IMR-90 (cell line): ENCODE measurements around the gene MBOAT2. TPM values are rescaled to one million over a fixed set of nuclear protein-coding genes. Genes with fewer than 3 reads are reported as not detected.
"Not testable (repeated sequence)": the region's sequence is repeated elsewhere in the genome, so short reads cannot be mapped to it uniquely, and the experiment has no call there.

Source experiments
- ATAC-seq: fragments of 200-7000 bp; cut with Tn5 transposase; 2 replicates; pipeline ENCODE4 v1.9.1; 2020; ENCODE audit warnings: low read depth, mild to moderate bottlenecking, moderate library complexity
- BruUV-seq: library from RNA; stranded (reverse); fragments of 400-500 nt; replicated peaks from 2 replicates; lab custom pipeline; 2021; lab: Mats Ljungman, UMichigan
- CTCF ChIA-PET: fragments of 300-600 bp; formaldehyde crosslinking; extraction: SDS; loops from one replicate; lab custom pipeline; 2021; ENCODE audit warnings: antibody characterized with exemption; lab: Yijun Ruan, JAX
- POLR2A ChIA-PET: fragments of 300-600 bp; sonication (Branson Sonifier 250); formaldehyde crosslinking; loops from one replicate; lab custom pipeline; 2022; ENCODE audit warnings: antibody characterized with exemption; ENCODE audit not compliant: unreplicated experiment; lab: Charles Lee
- DNase-seq: peaks from one replicate; pipeline ENCODE4 v3.0.0; 2013
- H2AFZ ChIP-seq: replicated peaks from 2 replicates; pipeline ENCODE3; 2013; ENCODE audit warnings: low read length, mild to moderate bottlenecking; ENCODE audit not compliant: poor library complexity
- H2AK5ac ChIP-seq: 2 replicates; pipeline ENCODE4 v1.6.1; 2013; ENCODE audit warnings: low read depth, low read length, inconsistent platforms
- H2AK9ac ChIP-seq: replicated peaks from 2 replicates; pipeline ENCODE3; 2013; ENCODE audit warnings: mild to moderate bottlenecking, low read depth, low read length, moderate library complexity; ENCODE audit not compliant: poor library complexity
- H2BK120ac ChIP-seq: 2 replicates; pipeline ENCODE4 v1.6.1; 2013; ENCODE audit warnings: low read depth, low read length, inconsistent platforms
- H2BK15ac ChIP-seq: 3 replicates; pipeline ENCODE4 v1.6.1; 2013; ENCODE audit warnings: low read depth, low read length, inconsistent platforms
- H2BK20ac ChIP-seq: 2 replicates; pipeline ENCODE4 v1.6.1; 2013; ENCODE audit warnings: low read depth, mild to moderate bottlenecking, inconsistent platforms, low read length, moderate library complexity
- H2BK5ac ChIP-seq: 2 replicates; pipeline ENCODE4 v1.6.1; 2013; ENCODE audit warnings: mild to moderate bottlenecking, low read depth, low read length, inconsistent platforms; ENCODE audit not compliant: poor library complexity, severe bottlenecking
- H3K14ac ChIP-seq: replicated peaks from 2 replicates; pipeline ENCODE4 v1.6.1; 2013; ENCODE audit warnings: low read depth, low read length, inconsistent platforms
- H3K18ac ChIP-seq: 2 replicates; pipeline ENCODE4 v1.6.1; 2013; ENCODE audit warnings: low read depth, low read length, control low read depth
- H3K23ac ChIP-seq: 2 replicates; pipeline ENCODE4 v1.6.1; 2013; ENCODE audit warnings: low read depth, low read length, inconsistent platforms
- H3K27ac ChIP-seq: 2 replicates; pipeline ENCODE4 v1.5.1; 2013; ENCODE audit warnings: mild to moderate bottlenecking, control low read depth, low read length; ENCODE audit not compliant: insufficient read depth
- H3K27me3 ChIP-seq: 2 replicates; pipeline ENCODE4 v1.6.1; 2013; ENCODE audit warnings: low read length; ENCODE audit not compliant: control insufficient read depth, insufficient read depth
- H3K36me3 ChIP-seq: 2 replicates; pipeline ENCODE4 v1.6.1; 2013; ENCODE audit warnings: low read length, mixed read lengths; ENCODE audit not compliant: control insufficient read depth, insufficient read depth
- H3K4ac ChIP-seq: 2 replicates; pipeline ENCODE4 v1.6.1; 2013; ENCODE audit warnings: low read depth, low read length, inconsistent platforms
- H3K4me1 ChIP-seq: 2 replicates; pipeline ENCODE4 v1.6.1; 2013; ENCODE audit warnings: low read length, mixed read lengths; ENCODE audit not compliant: control insufficient read depth, insufficient read depth
- H3K4me2 ChIP-seq: 2 replicates; pipeline ENCODE4 v1.6.1; 2013; ENCODE audit warnings: low read depth, mild to moderate bottlenecking, control low read depth, low read length, moderate library complexity
- H3K4me3 ChIP-seq: 2 replicates; pipeline ENCODE4 v1.5.1; 2013; ENCODE audit warnings: low read depth, mild to moderate bottlenecking, control low read depth, low read length, moderate library complexity; ENCODE audit not compliant: insufficient read depth
- H3K56ac ChIP-seq: 2 replicates; pipeline ENCODE4 v1.6.1; 2013; ENCODE audit warnings: low read length, inconsistent platforms; ENCODE audit not compliant: insufficient read depth; ENCODE audit errors: extremely low read depth
- H3K79me1 ChIP-seq, 2 experiments: 2 replicates each; pipeline ENCODE4 v1.6.1; 2013; ENCODE audit warnings: low read length in 2 of 2, inconsistent platforms in 1 of 2, low read depth in 1 of 2
- H3K9ac ChIP-seq: 2 replicates; pipeline ENCODE4 v1.6.1; 2013; ENCODE audit warnings: low read depth, low read length, control low read depth
- H3K9me1 ChIP-seq: 2 replicates; pipeline ENCODE4 v1.6.1; 2013; ENCODE audit warnings: low read length, inconsistent platforms; ENCODE audit not compliant: insufficient read depth
- H3K9me3 ChIP-seq: 2 replicates; pipeline ENCODE4 v1.6.1; 2013; ENCODE audit warnings: low read length; ENCODE audit not compliant: control insufficient read depth, insufficient read depth
- H4K20me1 ChIP-seq: 2 replicates; pipeline ENCODE4 v1.6.1; 2013; ENCODE audit warnings: low read length, inconsistent platforms; ENCODE audit not compliant: insufficient read depth
- H4K5ac ChIP-seq: 2 replicates; pipeline ENCODE4 v1.6.1; 2013; ENCODE audit warnings: mild to moderate bottlenecking, low read depth, low read length, control low read depth
- H4K8ac ChIP-seq, 2 experiments: 2 replicates each; pipeline ENCODE4 v1.6.1; 2013; ENCODE audit warnings: low read depth in 2 of 2, low read length in 2 of 2, control low read depth in 1 of 2, inconsistent platforms in 1 of 2
- H4K91ac ChIP-seq: 2 replicates; pipeline ENCODE4 v1.6.1; 2013; ENCODE audit warnings: low read depth, low read length, inconsistent platforms; ENCODE audit not compliant: insufficient read depth
- WGBS, 2 experiments: methylation state at CpG; one replicate each; pipeline versions ENCODE4 v1.1.5 to v1.1.7; 2013; ENCODE audit warnings: missing lambda C conversion rate in 2 of 2; ENCODE audit not compliant: insufficient read length in 1 of 2; ENCODE audit errors: extremely low coverage in 2 of 2; 5-methylcytosine and 5-hydroxymethylcytosine counted together
- dilution Hi-C: fragments of 300-500 bp; cut with HindIII; formaldehyde crosslinking; loops from one replicate; pipeline ENCODE4 v1.14.3; 2018; ENCODE audit warnings: low sequenced_read_pairs; ENCODE audit not compliant: unreplicated experiment
- in situ Hi-C: fragments of 300-500 bp; cut with MboI; formaldehyde crosslinking; loops from 3 replicates; pipeline ENCODE4 v1.14.3; 2019; ENCODE audit warnings: low sequenced_read_pairs, inconsistent platforms, mixed read lengths
- intact Hi-C: fragments of 100-400 bp; cut with micrococcal nuclease; formaldehyde crosslinking; loops from 2 replicates; pipeline ENCODE4 v1.10.0; 2022
- polyA plus RNA-seq, 3 experiments: library from polyadenylated mRNA; depleted of rRNA; stranded (reverse); fragments of >200 nt; gene quantifications; 2 replicates each; pipeline ENCODE4 v1.2.3, GENCODE V29; 2012; ENCODE audit warnings: low replicate concordance in 1 of 3
- total RNA-seq: library from RNA; depleted of rRNA; stranded (reverse); fragments of >200 nt; gene quantifications from 2 replicates; pipeline ENCODE4 v1.2.3, GENCODE V29; 2012

MBOAT2 gene
- total and polyA plus RNA-seq, 2 of the 4 experiments (the other 2 are of a cell fraction), result 33.9 to 102 TPM

GRCh38 chr2:9043491-9043890, 40.0 kb upstream of the MBOAT2 start:
- dilution Hi-C loops, intact Hi-C loops, CTCF ChIA-PET: not testable (repeated sequence)

More at GRCh38 chr2:9043491-9043890, 40.0 kb upstream of the MBOAT2 start:
- H3K4me2 ChIP-seq, H4K91ac ChIP-seq, H3K79me1 ChIP-seq, H3K36me3 ChIP-seq, H3K9me1 ChIP-seq, H3K56ac ChIP-seq, ATAC-seq, H3K18ac ChIP-seq, H2AK9ac ChIP-seq, H3K27me3 ChIP-seq, H3K9ac ChIP-seq, H3K9me3 ChIP-seq, H2BK5ac ChIP-seq, POLR2A ChIA-PET, BruUV-seq, H3K4me3 ChIP-seq, H2BK20ac ChIP-seq, H4K8ac ChIP-seq, H3K27ac ChIP-seq, H3K14ac ChIP-seq, H3K4ac ChIP-seq, H3K23ac ChIP-seq, H2BK120ac ChIP-seq, H4K20me1 ChIP-seq, H4K5ac ChIP-seq, H2BK15ac ChIP-seq, H3K4me1 ChIP-seq, DNase-seq, H2AFZ ChIP-seq, in situ Hi-C loops, H2AK5ac ChIP-seq: not testable (repeated sequence)
- no CpG with 5 or more reads among the region's 2 CpGs for WGBS, 2 experiments
